DMS 273 treated with DMSO at 0.1 percent for 48 hours (cell line): ENCODE measurements around the gene ANKRD33.
"Not testable (repeated sequence)": the region's sequence is repeated elsewhere in the genome, so short reads cannot be mapped to it uniquely, and the experiment has no call there.

Source experiments
- DNase-seq: peaks from one replicate; lab custom pipeline; 2025; lab: John Stamatoyannopoulos, UW

Gene ANKRD33

DNA sequence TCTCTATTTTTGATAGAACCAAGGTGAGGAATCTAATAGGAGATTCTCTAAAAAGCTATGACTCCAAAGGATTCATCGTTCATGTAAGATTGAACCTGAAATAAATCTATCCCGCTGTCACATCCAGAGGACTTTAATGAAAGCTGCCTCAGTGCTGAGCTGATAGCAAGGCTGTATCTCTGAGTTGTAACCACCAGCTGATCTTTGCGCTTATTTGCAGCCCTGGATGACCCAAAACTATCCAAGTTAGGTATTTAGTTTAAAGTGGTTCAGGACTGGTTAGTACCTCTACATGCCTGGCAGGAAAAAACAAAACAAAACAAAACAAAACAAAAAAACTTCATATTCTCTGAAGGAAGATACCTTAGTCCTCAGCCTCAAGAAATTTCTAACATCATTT lies 8.8 kb upstream of the ANKRD33 start:
- DNase-seq, result no peak

DNA sequence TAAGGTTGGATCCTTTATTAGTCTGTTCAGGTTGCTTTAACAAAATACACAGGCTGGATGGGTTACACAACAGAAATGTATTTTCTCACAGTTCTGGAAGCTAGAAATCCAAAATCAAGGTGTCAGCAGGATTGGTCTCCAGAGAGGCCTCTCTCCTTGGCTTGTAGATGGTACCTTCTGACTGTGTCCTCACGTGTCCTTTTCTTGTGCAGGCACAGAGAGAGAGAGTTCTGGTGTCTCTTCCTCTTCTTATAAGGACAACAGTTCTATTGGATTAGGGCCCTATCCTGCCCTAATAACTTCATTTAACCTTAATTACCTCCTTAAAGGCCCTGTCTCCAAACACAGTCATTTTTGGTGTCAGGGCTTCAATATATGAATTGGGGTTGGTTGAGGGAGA lies 4.6 kb upstream of the ANKRD33 start:
- DNase-seq, result no peak

GRCh38 chr12:51883998-51884675 lies 3.8 kb upstream of the ANKRD33 start:
- DNase-seq, result no peak

DNA sequence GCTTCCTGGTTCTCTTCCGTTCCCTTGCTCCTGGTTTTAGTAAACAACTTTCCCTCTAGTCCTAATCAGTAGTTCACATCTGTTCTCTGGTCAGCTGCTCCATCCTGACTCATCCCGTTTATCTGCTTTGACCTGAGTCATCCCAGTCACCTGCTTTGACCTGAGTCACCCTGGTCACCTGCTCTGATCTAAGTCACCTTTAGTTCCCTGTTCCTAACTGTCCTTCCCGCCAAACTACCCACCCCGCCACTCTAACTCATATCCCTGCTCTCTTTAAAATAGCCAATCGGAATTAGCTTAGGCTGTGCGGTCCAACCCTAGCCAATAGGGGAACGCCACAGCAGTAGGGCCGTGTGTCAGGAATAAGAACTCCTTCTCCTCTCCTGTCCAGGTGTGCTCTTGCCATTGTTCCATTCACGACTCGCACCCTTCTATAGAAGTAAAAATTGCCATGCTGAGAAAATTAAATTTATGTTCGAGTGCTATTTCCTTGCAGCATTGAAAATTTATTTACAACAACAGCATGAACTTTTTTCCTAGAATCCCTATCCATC lies 3.1 kb upstream of the ANKRD33 start:
- no peak for DNase-seq

DNA sequence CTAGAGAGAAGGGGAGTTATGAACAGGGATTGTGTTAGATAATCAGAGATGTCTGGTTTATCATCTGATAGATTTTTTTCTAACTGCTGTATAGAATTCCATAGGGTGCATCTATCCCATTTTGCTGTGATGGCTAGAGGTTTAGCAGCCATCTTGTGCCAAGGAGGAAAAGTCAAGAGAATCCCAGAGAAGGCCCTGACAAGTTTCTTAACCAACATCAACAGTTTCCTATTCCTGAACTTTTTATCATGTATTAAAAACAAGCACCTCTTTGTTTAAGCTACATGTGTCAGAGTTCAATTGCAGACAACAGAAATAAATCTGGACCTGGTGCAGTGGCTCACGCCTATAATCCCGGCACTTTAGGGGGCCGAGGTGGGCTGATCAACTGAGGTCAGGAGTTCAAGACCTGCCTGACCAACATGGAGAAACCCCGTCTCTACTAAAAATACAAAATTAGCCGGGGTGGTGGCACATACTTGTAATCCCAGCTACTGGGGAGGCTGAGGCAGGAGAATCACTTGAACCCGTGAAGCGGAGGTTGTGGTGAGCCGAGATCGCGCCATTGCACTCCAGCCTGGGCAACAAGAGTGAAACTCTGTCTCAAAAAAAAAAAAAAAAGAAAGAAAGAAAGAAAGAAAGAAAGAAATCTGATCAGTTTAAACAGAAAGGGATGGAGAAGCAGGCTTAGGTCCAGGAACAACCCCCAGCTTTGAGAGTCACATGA lies 2.4 kb upstream of the ANKRD33 start:
- DNase-seq, result not testable (repeated sequence)

- no peak for DNase-seq
Measured at GRCh38 chr12:51886021-51886710, 1.7 kb upstream of the ANKRD33 start.

GRCh38 chr12:51888316-51889215 lies 663 bp downstream of the ANKRD33 start:
- DNase-seq, result no peak

DNA sequence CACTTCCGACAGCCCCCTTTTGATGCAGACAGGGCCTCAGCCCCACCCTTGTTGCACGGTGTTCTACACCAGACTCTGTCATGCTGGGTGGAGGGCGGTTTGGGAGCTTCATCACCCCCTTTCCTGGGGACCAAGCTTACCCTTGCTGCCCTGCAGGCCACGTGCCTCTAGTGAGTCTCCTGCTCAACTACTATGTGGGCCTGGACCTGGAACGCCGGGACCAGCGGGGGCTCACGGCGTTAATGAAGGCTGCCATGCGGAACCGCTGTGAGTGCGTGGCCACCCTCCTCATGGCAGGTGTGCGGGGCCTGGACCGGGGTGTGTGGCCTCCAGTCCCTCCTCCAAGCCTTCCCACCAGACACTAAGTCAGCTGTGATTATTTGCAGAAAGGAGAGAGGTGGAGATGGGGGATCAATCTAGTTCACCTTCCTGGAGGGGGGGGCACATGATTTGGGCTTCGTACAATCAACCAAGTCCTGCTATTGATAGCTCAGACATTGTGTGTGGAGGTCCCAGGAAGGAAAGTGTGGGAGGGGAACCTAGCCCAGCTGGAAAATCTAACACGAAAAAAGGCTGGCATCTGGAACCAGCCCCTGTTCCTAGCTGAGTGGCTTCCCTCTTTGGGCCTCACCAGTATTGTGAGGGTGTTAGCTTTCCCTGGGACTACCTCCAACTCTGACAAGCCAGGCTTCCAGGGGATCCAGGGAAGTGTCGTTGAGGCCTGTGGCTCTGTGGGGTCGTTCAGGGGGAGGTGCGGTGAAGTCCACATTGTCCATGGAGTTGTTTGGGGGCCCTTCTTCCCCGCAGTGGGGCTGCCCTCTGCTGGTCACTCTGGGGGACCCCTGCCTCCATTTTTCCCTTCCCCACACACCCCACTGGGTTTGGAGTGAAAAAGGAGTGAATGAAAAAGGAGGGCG lies 1.6 kb downstream of the ANKRD33 start:
- no peak for DNase-seq

DNA sequence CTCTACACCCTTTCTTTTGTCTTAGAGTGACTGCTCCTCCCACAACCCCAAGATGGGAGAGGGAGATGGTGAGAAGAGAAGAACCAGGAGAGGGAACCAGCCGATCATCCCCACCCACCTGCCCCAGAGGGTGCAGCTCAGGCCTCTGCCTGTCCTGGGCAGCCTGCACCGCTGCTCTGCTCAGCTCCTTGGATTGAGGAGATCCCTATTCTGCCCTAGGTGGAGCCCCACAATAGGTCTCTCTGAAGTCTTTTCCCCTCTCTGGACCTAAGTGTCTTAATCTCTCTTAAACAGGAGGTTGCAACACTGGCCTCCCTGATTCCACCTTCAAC lies 2.2 kb downstream of the ANKRD33 start:
- no peak for DNase-seq

DNA sequence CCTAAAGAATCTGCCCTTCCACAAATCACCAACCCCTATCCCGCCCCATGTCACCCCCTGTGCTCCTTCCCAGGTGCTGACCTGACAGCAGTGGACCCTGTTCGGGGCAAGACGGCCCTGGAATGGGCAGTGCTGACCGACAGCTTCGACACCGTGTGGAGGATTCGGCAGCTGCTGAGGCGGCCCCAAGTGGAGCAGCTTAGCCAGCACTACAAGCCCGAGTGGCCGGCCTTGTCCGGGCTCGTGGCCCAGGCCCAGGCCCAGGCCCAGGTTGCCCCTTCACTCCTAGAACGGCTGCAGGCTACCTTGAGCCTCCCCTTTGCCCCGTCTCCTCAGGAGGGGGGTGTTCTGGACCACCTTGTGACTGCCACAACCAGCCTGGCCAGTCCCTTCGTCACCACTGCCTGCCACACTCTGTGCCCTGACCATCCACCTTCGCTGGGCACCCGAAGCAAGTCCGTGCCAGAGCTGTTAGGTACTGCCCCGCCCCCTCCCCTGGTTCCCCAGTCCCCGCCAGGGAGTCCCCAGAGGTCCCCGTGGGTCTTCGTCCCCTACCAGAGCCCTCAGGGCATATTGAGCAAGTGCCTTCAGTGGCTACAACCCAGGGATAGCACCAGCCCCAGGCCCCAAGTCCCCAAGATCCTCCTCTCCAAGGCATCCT lies 2.7 kb downstream of the ANKRD33 start:
- DNase-seq, result no peak

DNA sequence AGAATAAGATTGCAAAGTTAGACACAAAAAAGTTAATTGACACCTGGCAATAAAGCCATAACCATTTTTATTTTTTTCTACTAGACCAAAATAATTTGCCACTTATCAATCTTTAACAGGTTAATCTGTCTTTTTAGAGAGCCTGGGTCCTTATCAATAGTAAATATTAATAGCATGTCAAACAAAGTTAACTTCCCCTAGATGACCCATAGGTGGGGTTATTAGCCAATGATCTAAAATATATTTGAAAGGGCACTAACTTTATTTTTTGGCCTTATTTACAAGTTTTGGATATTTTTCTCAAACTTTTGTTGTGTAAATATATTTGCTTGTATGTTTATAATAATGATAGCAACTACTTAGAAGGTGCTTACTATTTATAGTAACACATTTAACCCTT lies 3.9 kb downstream of the ANKRD33 start:
- DNase-seq, result no peak

DNA sequence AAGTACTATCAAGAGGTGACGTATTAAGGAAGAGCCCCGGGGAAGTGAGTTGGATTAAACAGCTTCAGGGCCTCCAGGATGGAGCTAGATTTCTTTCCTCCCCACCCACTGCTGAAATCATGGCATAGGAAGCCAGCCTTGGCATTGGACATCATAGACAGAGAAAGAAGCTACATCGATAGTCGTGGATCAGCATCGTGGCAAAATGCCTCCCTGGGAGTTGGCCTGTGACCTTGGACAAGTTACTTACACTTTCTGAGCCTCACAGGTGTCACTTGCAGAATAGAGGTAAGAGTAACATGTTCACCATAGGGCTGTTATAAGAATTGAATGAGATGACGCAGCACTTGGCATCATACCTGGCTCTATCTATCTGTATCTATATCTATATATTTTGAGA lies 5.9 kb downstream of the ANKRD33 start:
- DNase-seq, result no peak

DNA sequence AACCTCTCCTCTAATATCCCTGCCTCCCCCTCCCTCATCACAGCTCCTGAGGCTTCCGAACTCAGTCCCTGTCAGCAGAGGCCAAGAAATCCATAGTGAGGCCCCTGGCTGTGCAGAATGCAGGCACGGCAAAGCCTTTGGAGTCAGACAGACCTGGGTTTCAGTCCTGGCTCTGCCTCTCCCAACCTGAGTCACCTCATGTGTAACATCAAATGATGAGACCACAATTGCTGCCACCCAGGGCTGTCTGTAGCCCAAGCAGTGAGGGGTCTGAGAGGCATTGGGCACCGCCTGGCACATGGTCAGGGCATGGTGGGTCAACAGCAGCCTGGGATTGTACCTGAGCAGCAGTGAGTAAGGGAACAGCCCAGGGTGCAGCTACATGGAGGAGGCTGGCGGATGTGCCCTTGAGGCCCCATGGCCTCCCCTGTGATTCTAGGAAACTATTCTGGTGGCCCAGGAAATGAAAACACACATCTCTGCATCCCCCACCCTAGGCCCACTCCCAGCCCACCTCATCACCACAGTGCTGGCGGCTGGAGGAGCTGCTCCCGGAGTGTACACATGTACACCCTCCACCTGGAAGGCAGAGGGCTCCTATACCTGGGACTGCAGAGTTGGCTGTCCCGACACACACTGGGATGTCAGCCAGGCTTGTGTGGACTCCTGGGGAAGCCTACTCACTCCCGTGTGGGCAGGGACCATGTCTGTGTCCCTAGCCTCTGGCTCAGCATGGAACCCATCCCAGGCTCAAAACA lies 7.7 kb downstream of the ANKRD33 start:
- DNase-seq, result no peak

GRCh38 chr12:51896236-51896635 lies 8.3 kb downstream of the ANKRD33 start:
- DNase-seq, result no peak

DNA sequence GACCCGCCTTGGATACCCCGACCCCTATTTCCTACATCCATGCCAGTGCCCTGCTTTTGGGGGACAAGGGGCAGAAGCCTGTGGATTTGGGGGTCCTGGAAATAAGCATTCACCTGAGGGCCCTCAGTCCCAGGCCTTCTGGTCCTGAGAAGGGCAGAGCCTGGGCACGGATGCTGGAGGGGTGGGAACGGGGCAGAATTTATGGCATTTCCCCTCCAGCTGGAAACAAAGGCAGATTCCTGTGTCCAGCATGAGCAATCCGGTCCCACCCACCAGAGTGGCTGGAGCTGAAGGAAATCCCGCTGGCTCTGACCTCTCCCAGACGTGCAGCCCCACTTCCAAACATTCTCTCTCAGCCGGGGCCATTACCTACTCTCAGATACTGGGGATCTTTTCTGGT lies 9.3 kb downstream of the ANKRD33 start:
- DNase-seq, result no peak

- DNase-seq, result no peak
Measured at GRCh38 chr12:51898506-51898905, 10.6 kb downstream of the ANKRD33 start.

- DNase-seq, result no peak
Measured at GRCh38 chr12:51898937-51899336, 11.0 kb downstream of the ANKRD33 start.

DNA sequence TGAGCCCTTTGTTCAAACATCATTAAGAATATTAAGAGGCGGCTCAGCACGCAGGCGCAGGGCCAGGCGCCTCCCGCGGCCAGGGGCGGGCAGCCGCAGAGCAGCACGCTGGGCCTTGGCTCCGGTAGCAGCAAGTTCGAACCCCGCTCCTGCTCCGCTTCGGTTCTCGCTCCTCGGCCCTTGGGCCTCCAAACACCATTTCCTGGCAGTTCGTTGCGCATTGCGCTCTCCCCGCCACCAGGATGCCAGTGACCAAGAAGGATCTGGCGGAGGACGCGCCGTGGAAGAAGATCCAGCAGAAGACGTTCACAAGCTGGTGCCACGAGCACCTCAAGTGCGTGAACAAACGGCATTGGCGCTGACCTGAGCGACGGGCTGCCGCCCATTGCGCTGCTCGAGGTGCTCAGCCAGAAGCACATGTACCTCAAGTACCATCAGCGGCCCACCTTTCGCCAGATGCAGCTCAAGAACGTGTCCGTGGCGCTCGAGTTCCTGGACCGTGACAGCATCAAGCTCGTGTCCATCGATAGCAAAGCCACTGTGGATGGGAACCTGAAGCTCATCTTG lies 12.5 kb downstream of the ANKRD33 start:
- DNase-seq, result no peak

DNA sequence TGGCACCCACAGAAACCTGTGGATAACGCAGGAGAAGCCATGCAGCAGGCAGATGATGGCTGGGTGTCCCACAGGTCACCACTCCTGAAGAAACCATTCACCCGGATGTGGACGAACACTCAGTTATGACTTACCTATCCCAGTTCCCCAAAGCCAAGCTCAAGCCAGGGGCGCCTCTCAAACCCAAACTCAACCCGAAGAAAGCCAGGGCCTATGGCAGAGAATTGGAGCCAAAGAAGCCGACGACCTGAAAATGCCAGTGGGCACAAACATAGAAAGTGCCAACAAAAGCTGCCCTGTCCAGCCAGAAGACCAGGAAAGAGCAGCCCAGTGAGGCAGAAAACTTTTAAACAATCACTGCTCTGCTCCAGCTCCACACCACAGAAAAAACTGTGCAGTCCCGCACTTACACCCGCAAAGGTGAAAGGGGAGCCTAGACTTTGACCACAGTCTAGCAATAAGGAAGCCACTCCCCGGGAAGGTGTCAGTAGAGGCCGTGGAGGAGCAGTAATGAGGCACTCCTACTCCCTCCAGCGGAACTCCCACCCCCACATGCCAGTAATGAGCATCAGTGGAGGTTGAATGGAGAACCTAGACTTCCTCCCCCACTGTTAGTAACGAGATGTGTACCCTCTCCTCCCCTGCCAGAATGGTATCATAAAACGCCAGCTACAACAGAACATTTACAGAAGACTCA lies 13.4 kb downstream of the ANKRD33 start:
- DNase-seq, result no peak
